Osteoblast (primary cell): ENCODE measurements around the gene RPS28. TPM values are rescaled to one million over a fixed set of nuclear protein-coding genes. Genes with fewer than 3 reads are reported as not detected.
A peak's percentile ranks its signal among the peaks of the same experiment; 100 is the strongest.

Experiments used
- DNase-seq: peaks from one replicate; pipeline ENCODE4 v3.0.0; 2011; ENCODE audit warnings: low spot score, mixed read lengths; ENCODE audit not compliant: insufficient read length; ENCODE audit errors: missing footprints
- H2AFZ ChIP-seq: 2 replicates; pipeline ENCODE4 v1.6.0; 2011; ENCODE audit warnings: mild to moderate bottlenecking, low read length
- H3K27ac ChIP-seq: 2 replicates; pipeline ENCODE4 v1.5.1; 2011; ENCODE audit warnings: mild to moderate bottlenecking, low read depth, low read length, moderate library complexity
- H3K27me3 ChIP-seq: 2 replicates; pipeline ENCODE4 v1.6.0; 2012; ENCODE audit warnings: mild to moderate bottlenecking, control low read depth, inconsistent platforms, low read length, moderate library complexity; ENCODE audit not compliant: insufficient read depth
- H3K36me3 ChIP-seq: 2 replicates; pipeline ENCODE4 v1.5.1; 2011; ENCODE audit warnings: mild to moderate bottlenecking, low read length, control low read depth, moderate library complexity; ENCODE audit not compliant: insufficient read depth
- H3K4me1 ChIP-seq: 2 replicates; pipeline ENCODE4 v1.5.1; 2011; ENCODE audit warnings: mild to moderate bottlenecking, low read length, control low read depth, moderate library complexity; ENCODE audit not compliant: insufficient read depth
- H3K4me2 ChIP-seq: 2 replicates; pipeline ENCODE4 v1.6.0; 2011; ENCODE audit warnings: mild to moderate bottlenecking, low read length; ENCODE audit not compliant: insufficient read depth
- H3K4me3 ChIP-seq: fragments of 200-600 bp; sonication (generic); 3 replicates; pipeline ENCODE4 v1.5.1; 2012; ENCODE audit warnings: mild to moderate bottlenecking, low read length, inconsistent platforms; ENCODE audit not compliant: insufficient read depth
- H3K79me2 ChIP-seq: 2 replicates; pipeline ENCODE4 v1.6.0; 2012; ENCODE audit warnings: mild to moderate bottlenecking, low read length, control low read depth, inconsistent platforms; ENCODE audit not compliant: insufficient read depth
- H3K9me3 ChIP-seq: 2 replicates; pipeline ENCODE4 v1.5.1; 2011; ENCODE audit warnings: low read depth, low read length, control low read depth
- H4K20me1 ChIP-seq: 2 replicates; pipeline ENCODE4 v1.6.0; 2012; ENCODE audit warnings: mild to moderate bottlenecking, low read length, control low read depth; ENCODE audit not compliant: insufficient read depth
- total RNA-seq: library from RNA; depleted of rRNA; stranded (reverse); fragments of >200 nt; gene quantifications from 2 replicates; pipeline ENCODE4 v1.2.3, GENCODE V29; 2012
- TF ChIP-seq, protein P1 (sequence below): IDR thresholded peaks from 2 replicates; pipeline ENCODE4 v1.5.1; 2011; ENCODE audit warnings: mild to moderate bottlenecking, low read depth, low read length, moderate library complexity; ENCODE audit errors: extremely low read depth

RPS28 gene
- total RNA-seq, 1 donor, result 177 TPM

DNA sequence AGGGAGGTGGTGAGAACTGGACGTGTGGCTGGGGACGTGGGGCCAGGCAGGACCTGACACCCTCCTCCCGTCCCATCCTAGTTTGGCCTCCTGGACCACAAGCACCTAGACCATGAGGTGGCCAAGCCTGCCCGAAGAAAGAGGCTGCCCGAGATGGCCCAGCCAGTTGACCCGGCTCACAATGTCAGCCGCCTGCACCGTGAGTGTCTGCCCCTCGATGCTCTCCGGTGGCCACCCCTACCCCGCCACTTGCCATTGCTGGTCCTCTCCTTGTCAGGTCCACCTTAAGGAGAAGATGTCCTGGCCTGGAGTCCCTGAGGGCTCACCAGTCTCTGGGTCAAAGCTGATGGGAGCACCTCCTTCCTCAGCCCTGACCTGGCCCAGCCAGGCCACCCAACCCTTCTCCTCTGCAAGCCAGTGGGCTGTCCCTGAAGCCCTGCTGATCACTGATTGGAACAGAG, 44.9 kb downstream of the RPS28 start:
- DNase-seq, result peak; percentile 85
- Histone ChIP-seq H3K4me1 (peaks cover 52% of the 10 kb centered on the region), H3K79me2 (no peaks in the 10 kb centered on the region), H3K4me3 (peak overlapping the region; percentile 55), H3K27me3 (no peaks in the 10 kb centered on the region), H2AFZ (no peak overlapping the region), H3K27ac (no peak overlapping the region), H3K36me3 (peaks cover 19% of the 10 kb centered on the region), H3K9me3 (no peaks in the 10 kb centered on the region), H4K20me1 (peaks cover 21% of the 10 kb centered on the region), H3K4me2 (peak overlapping the region; percentile 79)
- TF ChIP-seq, protein P1, sequence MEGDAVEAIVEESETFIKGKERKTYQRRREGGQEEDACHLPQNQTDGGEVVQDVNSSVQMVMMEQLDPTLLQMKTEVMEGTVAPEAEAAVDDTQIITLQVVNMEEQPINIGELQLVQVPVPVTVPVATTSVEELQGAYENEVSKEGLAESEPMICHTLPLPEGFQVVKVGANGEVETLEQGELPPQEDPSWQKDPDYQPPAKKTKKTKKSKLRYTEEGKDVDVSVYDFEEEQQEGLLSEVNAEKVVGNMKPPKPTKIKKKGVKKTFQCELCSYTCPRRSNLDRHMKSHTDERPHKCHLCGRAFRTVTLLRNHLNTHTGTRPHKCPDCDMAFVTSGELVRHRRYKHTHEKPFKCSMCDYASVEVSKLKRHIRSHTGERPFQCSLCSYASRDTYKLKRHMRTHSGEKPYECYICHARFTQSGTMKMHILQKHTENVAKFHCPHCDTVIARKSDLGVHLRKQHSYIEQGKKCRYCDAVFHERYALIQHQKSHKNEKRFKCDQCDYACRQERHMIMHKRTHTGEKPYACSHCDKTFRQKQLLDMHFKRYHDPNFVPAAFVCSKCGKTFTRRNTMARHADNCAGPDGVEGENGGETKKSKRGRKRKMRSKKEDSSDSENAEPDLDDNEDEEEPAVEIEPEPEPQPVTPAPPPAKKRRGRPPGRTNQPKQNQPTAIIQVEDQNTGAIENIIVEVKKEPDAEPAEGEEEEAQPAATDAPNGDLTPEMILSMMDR, result no peak

DNA sequence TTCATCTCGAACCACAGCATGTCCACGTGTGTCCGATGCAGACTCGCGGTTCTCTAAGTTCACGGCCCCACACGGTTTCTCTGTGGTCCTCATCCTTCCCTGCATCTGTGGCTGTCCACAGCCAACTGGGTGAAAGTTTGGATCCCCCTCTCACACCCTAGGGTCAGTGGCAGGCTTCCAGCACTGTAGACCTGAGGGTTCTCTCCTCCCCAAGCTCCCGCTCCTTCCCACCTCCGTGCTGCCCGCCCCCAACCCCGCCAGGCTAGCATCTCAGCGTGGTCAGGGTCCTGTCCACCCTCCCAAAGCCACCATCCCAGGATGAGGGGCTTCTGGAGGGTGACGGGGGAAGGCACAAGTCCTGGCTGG, 45.6 kb downstream of the RPS28 start:
- H4K20me1 ChIP-seq, result peaks cover 24% of the 10 kb centered on the region
- H3K27me3 ChIP-seq, result no peaks in the 10 kb centered on the region
- H3K27ac ChIP-seq, result peak overlapping the region; percentile 48
- peak overlapping the region; percentile 83 for H3K4me2 ChIP-seq
- DNase-seq, result peak; percentile 90
- peak overlapping the region; percentile 68 for H3K4me3 ChIP-seq
- peaks cover 48% of the 10 kb centered on the region for H3K4me1 ChIP-seq
- H3K36me3 ChIP-seq, result peaks cover 24% of the 10 kb centered on the region
- H3K9me3 ChIP-seq, result no peaks in the 10 kb centered on the region
- TF ChIP-seq, protein P1, result no peak
- H2AFZ ChIP-seq, result peak overlapping the region; percentile 25
- H3K79me2 ChIP-seq, result no peaks in the 10 kb centered on the region

DNA sequence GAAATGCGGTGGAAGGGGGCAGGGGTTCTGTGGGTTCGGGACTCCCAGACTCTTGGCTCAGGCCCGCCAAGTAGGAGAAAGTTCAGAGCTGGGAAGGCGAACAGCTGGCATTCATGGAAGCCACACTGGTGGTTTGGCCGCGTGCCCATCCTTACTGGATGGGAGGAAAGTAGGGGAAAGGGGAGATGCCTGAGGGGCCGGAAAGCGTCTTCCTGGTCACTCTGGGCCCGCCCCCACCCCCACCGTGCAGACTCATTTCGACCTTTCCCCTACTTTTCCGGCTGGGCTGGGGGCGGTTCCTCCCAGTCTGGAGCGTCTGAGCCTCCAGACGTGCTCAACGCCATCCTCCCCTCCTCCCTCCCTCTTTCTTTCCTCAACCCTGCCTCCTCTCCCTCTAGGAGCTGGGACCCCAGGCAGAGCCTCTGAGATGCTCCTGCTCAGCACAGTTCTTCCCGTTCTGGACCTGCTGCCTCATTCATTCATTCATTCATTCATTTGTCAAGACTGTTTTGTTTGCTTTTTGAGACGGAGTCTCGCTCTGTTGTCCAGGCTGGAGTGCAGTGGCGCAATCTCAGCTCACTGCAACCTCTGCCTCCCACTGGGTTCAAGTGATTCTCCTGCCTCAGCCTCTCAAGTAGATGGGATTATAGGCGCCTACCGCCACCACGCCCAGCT, 46.2 kb downstream of the RPS28 start:
- peaks cover 24% of the 10 kb centered on the region for H3K36me3 ChIP-seq
- no peaks in the 10 kb centered on the region for H3K79me2 ChIP-seq
- peak overlapping the region; percentile 68 for H3K4me3 ChIP-seq
- H3K4me2 ChIP-seq, result peak overlapping the region; percentile 83
- peaks cover 43% of the 10 kb centered on the region for H3K4me1 ChIP-seq
- H3K27me3 ChIP-seq, result no peaks in the 10 kb centered on the region
- H4K20me1 ChIP-seq, result peaks cover 24% of the 10 kb centered on the region
- H3K27ac ChIP-seq, result peak overlapping the region; percentile 51
- H3K9me3 ChIP-seq, result no peaks in the 10 kb centered on the region
- peak; percentile 99 for DNase-seq
- H2AFZ ChIP-seq, result no peak overlapping the region
- TF ChIP-seq, protein P1, result no peak

DNA sequence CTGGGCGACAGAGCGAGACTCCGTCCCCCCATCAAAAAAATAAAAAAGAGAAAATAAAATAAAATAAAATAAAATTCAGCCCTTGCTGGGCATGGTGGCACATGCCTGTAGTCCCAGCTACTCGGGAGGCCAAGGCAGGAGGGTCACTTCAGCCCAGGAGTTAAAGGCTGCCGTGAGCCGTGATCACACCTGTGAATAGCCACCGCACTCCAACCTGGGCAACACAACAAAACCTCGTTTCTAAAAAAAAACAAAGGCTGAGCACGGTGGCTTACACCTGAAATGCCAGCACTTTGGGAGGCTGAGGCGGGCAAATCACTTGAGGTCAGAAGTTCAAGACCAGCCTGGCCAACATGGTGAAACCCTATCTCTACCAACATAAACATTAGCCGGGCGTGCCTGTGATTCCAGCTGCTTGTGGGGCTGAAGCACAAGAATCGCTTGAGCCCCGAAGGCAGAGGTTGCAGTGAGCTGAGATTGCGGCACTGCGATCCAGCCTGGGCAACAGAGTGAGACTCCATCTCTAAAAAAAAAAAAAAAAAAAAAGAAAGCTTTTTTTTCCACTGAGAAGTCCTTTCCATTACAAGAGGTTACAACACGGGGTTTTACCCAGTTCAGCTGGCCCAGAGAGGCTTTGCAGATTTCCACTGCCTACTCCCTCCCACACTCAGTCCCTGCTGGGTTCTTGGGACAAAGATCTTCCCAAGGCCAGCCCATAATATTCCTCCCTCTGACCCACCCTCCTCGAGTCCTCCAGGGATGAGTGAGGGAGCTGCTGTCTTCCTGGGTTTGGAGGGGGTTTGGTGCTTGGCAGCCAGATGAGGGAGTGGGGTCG, 49.1 kb downstream of the RPS28 start:
- Histone ChIP-seq H3K36me3 (peaks cover 41% of the 10 kb centered on the region), H4K20me1 (peaks cover 28% of the 10 kb centered on the region), H3K27ac (no peak overlapping the region), H2AFZ (no peak overlapping the region), H3K4me3 (no peak overlapping the region), H3K4me2 (no peak overlapping the region), H3K27me3 (no peaks in the 10 kb centered on the region), H3K4me1 (peaks cover 29% of the 10 kb centered on the region), H3K9me3 (no peaks in the 10 kb centered on the region), H3K79me2 (no peaks in the 10 kb centered on the region)
- peak; percentile 84 for DNase-seq
- TF ChIP-seq, protein P1, result no peak
